Lower leg skin (tissue), 3 donors: ENCODE data around the gene ZNF468.
"Not testable (repeated sequence)": the region's sequence is repeated elsewhere in the genome, so short reads cannot be mapped to it uniquely, and the experiment has no call there.

Experiments
- CTCF ChIP-seq, 3 donors: fragments of 450-650 bp; IDR thresholded peaks; one replicate each; pipeline ENCODE4 v1.5.1; 2016; ENCODE audit warnings: antibody characterized with exemption in 3 of 3, mild to moderate bottlenecking in 3 of 3, moderate library complexity in 2 of 3
- POLR2A ChIP-seq, 2 donors: fragments of 450-650 bp; IDR thresholded peaks; one replicate each; pipeline ENCODE4 v1.6.1; 2016 to 2017; ENCODE audit warnings: antibody characterized with exemption in 2 of 2, mild to moderate bottlenecking in 1 of 2, moderate library complexity in 1 of 2

DNA sequence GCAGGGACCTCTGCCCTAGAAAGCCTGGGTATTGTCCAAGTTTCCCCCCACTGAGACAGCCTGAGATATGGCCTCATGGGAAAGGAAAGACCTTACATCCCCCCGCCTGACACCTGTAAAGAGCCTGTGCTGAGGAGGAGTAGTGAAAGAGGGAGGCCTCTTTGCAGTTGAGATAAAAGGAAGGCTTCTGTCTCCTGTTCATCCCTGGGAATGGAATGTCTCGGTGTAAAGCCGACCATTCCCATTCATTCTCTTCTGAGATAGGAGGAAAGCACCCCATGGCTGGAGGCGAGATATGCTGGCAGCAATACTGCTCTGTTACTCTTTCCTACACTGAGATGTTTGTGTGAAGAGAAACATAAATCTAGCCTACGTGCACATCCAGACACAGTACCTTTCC, 10.1 kb downstream of the ZNF468 start:
- not testable (repeated sequence) for TF ChIP-seq CTCF, POLR2A (IDR thresholded peaks at IDR 0.05)
